A673 (cell line): Measurements from ENCODE around the gene HBE1.

Experiments used
- CTCF ChIP-seq: fragments of 300-800, 200-600 bp; sonication (generic); conservative IDR thresholded peaks from 2 replicates; pipeline ENCODE4 v1.5.1; 2017; ENCODE audit warnings: low read depth, mild to moderate bottlenecking, antibody characterized with exemption, low read length, moderate library complexity, mixed read lengths
- EZH2 ChIP-seq: fragments of 200-600 bp; sonication (generic); IDR thresholded peaks from 2 replicates; pipeline ENCODE4 v1.6.1; 2017; ENCODE audit warnings: borderline replicate concordance, low read depth, mild to moderate bottlenecking, mixed read lengths, antibody characterized with exemption, low read length; ENCODE audit not compliant: poor library complexity, severe bottlenecking

DNA sequence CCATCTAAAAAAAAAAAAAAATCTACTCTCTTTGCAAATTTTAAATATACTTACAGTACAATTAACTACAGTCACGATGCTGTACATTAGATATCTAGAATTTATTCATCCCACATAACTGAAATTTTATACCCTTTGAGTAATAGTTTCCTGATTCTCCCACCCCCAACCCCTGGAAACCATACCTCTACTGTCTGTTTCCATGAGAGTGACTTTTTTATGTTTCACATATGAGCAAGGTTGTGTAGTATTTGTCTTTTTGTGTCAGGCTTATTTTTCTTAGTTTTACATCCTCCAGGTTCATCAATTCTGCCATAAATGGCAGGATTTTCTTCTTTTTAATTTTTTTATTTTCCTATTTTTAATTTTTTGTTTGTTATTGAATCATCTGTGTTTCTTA, 46.1 kb downstream of the HBE1 start:
- TF ChIP-seq CTCF (no peak), EZH2 (no peak)
